ENCODE data around the gene NAPB.

NAPB gene

DNA sequence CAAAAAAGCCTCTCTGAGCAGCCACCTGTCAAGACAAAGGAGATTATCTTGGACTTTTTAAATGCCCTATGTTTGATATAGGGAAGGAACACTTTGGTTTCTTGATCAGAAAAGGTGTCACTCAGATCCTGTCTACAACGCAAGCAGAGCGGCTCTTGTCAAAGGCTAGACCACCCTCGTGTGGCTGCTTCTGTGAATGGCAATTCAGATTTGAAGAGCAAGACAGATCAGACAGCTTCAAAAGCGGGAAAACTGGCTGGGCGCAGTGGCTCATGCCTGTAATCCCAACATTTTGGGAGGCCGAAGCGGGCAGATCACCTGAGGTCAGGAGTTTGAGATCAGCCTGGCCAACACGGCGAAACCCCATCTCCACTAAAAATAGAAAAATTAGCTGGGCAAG is 80.8 kb downstream of the NAPB start:
- no peak for DNase-seq

DNA sequence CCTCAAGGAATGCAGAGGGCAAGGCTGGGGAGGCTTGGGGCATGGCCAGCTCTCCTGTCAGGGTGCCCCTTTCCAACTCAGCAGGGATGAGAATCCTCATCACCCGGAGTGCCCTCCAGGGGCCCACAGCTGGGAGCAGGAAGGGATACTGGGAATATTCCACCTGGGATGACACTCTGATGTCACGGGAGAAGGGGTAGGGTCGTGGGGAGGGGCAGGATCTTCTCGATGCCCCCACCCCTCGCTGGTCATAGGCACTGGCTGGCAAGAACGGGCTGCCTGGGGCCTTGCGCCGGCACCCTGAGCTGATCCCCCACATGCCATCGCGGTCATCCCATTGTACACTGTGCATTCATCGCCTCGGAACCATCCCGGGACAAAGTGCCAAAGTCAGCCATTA is 81.3 kb downstream of the NAPB start:
- DNase-seq: no peak

DNA sequence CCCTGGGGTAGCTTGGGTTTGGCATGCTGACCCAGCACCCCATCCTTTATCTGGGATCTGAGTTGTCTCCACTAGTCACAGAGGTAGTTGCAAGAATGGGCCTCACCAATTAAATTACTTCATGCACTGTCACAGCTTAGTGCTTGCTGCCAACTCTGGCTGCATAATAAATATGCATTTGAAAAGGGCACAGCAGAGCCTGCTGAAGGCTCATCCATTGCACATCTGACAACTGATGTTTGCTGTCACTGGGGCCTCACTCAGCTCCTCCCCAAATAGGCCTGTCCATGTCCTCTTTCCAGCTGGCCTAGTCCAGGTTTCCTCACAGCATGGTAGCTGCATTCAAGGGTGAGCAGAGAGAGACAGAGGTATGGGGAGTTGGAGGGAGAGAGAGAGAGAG is 84.0 kb downstream of the NAPB start:
- no peak for DNase-seq

DNA sequence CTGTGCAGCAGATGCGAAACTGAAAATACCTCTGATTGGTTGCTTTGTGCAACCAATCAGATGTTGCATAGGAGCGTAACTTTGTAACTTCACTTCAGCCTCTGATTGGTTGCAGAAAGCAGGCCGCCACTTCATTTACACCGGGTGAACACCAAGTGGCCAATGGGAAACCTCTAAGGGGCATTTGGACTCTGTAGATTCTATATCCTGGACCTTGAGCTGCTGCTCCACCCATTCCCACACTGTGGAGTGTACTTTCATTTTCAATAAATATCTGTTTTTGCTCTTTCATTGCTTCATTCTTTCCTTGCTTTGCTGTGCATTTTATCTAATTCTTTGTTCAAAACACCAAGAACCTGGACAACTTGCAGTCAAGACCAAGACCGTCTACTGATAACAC is 84.8 kb downstream of the NAPB start:
- no peak for DNase-seq

GRCh38 chr20:23335521-23335920 is 85.8 kb downstream of the NAPB start:
- DNase-seq: no peak

- DNase-seq: no peak
Observed at GRCh38 chr20:23334111-23334510, 87.2 kb downstream of the NAPB start.

DNA sequence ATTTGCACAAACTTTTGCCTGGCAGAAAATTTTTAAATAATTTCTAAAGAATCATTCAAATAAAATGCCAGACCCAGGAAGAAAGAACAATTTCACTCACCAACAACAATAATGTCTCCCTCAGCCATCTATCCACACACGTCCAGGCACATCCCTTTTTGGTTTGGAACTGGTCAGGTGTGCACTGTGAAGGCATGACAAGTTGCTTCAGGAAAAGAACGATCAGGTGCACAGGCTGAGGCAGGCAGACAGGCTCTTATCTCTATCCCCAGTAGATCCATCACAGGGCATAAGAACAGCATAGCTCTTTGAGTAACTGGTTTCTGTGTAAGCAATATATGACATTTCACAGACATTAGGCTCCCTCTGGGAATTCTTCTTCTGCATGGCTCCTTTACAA is 88.8 kb downstream of the NAPB start:
- DNase-seq: no peak

- DNase-seq: no peak
Observed at GRCh38 chr20:23331450-23332350, 89.6 kb downstream of the NAPB start.

DNA sequence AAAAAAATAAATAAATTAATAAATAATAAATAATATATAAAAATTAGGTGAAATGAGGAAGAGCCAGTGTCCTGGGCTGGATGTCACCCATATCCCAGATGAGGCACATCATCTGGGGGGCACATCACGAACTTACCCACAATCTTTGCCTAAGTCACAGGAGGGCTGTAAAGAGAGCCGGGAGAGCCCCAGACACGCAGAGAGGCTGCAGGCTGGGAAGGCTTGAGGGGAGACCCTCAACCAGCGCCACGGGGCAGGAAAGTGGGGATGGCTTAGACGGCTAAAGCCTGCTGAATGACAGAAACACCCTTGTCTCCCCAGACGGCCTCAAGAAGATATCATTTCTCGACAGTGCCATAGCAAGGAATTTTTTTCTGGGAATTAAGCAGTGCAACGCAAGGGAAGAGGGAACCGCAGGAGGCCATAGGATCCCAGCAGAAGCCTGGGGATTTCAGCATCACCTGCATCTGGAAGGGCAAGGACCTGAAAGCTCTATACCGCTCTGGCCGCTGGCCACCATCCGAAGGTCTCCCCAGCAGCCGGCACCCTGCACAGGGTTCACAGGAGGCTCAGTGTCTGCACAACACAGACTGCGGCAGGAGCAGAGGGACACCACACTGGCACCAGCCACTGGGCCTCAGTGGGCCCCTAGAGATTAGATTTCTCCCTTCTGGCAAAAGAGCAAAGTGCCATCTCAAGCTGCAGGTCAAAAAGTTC is 93.5 kb downstream of the NAPB start:
- DNase-seq: no peak

- DNase-seq: no peak
Observed at GRCh38 chr20:23326774-23327173, 94.5 kb downstream of the NAPB start.

DNA sequence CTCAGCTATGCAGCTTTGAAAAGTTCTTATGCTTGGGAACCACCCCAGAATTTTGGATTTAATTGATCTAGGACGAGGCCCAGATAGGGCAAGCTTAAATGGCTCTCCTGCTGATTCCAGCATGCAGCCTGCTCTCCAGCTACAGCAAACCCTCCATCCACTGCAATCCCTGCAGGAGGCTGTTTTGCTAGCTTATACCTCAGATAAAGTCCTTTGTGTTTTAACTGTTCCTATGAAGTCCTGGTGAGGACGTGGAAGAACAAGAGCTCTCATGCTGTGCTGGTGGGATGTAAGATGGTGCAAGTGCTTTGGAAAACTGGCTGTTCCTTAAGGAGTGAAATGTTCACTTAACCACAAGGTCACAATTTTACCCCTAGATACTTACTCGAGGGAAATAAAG is 96.2 kb downstream of the NAPB start:
- DNase-seq: no peak

Measured in stimulated activated CD4-positive, alpha-beta T cell treated with anti-CD3 and anti-CD28 coated beads, Interleukin-4, amount 100 ng/mL, for 1 hour (primary cell).